COLO668 (cell line): ENCODE measurements around the gene IFT81.
"Not testable (repeated sequence)": the region's sequence is repeated elsewhere in the genome, so short reads cannot be mapped to it uniquely, and the experiment has no call there.

Experiments
- DNase-seq: peaks from one replicate; lab custom pipeline; 2025; ENCODE audit not compliant: unreplicated experiment; lab: John Stamatoyannopoulos, UW

Gene IFT81

DNA sequence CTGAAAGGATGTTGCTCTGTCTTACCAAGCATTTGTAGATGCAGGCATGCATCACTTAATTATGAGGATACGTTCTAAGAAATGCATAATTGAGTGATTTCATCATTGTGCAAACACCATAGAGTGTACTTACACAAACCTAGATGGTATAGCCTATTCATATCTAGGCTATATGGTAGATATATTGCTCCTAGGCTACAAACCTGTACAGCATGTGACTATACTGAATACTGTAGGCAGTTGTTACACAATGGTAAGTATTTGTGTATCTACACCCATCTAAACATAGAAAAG is 75.9 kb downstream of the IFT81 start:
- DNase-seq = no peak

GRCh38 chr12:110201995-110202394 is 77.8 kb downstream of the IFT81 start:
- DNase-seq = no peak

DNA sequence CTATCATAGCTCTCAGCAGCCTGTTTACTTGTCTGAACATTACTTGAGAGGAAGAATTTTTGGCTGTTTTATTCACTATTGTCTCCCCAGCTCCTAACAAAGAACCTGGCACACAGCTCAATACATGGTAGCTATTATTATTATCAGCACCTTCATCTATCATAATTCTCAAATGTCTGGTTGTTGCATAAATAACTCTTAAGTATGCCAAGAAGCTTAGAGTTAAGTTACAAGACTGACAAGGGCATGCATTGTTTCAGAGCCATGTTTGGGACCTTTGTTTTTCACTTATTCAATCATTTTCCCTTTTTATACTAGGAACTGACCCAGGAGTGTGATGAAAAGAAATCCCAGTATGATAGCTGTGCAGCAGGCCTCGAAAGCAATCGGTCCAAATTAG is 79.4 kb downstream of the IFT81 start:
- DNase-seq = no peak

- DNase-seq = no peak
Measured at GRCh38 chr12:110205931-110206330, 81.8 kb downstream of the IFT81 start.

GRCh38 chr12:110211639-110212536 is 87.7 kb downstream of the IFT81 start:
- DNase-seq = not testable (repeated sequence)

GRCh38 chr12:110217996-110218674 is 94.0 kb downstream of the IFT81 start:
- no peak for DNase-seq

DNA sequence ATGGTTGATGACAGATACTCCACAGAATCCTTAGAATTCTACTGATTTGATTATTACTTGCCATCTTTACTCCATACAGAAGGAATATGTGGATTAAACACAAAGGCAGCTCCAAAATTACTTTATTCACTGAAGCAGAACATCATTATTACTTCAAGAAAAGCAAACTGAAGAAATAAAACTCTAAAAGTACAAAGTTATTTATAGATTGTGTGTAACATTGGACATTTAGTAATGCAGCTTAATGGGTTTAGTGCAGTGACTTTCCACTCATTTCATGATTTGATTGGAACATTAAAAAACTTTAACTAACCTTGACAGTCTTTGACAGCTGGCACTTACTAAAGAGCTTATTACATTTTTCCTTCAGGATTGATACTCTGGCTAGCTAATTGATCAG is 97.9 kb downstream of the IFT81 start:
- no peak for DNase-seq

- no peak for DNase-seq
Measured at GRCh38 chr12:110222433-110222832, 98.3 kb downstream of the IFT81 start.

DNA sequence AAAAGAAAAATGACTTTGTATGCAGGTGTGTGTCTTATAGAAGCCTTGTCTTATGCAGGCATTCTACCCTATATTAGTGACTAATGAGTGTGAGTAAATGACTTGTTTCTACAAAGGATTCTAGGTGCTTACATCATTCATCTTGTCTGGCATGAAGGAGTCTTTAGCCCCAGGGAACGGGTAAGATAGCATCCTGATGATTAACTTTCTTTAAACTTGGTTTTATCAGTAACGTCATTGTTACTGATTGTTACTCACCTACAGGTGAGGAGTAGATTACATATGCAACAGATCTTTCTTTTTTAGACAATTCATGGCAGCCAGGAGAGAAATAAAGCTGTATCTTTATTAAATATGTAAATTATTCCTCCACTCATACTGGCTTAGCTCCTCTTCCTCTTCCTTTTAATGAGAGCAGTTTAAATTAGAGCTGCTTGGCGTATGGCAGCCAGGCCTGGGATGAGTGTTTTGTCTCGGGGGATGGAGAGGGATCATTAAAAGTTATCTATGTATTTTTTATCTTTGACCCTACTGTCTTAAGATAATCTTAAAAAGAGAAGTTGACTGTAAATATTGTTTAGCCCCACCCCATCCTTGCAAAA is 99.7 kb downstream of the IFT81 start:
- no peak for DNase-seq

- no peak for DNase-seq
Measured at GRCh38 chr12:110224379-110225304, 100.5 kb downstream of the IFT81 start.

GRCh38 chr12:110227138-110227537 is 103.0 kb downstream of the IFT81 start:
- no peak for DNase-seq

GRCh38 chr12:110228348-110228747 is 104.2 kb downstream of the IFT81 start:
- DNase-seq = not testable (repeated sequence)

DNA sequence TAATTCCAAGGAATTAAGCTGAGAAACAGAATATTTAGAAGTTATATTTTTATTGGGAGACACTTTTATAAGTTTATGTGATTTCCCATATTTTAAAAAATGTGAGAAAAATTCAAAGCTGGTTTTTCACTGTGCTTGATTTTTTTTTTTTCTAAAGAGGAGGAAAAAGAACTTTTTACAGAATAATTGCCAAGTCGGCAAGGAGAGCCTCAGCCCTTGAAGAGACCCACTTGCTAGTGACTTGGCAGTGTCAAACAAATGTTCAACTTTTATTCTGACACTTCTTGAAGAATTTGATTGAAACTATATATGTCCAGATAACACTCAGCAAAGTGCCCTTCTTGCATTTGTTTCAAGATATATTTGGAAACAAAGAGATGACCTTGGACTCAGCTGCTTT is 104.6 kb downstream of the IFT81 start:
- no peak for DNase-seq

DNA sequence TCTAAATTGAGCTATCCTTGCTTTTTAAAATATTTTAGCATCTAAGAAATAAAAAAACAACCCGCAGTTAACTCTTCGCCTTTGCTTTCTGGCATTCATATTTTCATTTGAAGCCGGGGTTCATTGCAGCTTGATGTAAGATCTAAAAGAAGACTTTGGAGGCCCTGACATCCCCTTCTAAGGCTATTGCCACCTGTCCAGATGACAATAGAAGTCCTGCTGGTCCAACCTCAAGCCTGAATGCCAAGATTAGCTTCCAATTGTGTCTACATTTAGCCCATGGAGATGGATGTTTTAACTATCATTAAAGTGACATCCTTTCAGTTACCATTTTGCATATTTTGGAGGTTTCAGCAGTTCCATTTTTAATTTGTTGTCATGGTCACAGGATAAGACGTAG is 105.3 kb downstream of the IFT81 start:
- DNase-seq = no peak

DNA sequence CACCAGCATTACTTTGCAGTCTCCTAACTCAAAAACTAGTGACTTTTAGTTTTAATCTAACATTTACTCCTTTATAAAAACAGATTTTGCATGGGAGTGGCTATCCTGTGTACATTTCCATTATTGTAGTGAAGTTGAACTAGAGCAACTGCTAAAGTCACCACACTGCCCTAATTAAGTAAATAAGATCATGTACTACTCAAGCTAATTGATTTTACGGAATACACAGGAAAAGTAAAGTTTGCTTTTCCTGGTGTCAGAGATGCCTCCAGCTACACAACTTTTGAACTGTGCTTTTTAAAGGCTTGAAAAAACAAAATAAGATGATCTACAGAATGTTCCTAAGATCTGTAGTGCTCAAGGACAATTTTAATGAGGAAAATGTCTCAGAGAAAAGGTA is 106.5 kb downstream of the IFT81 start:
- DNase-seq = no peak

GRCh38 chr12:110233212-110233903 is 109.2 kb downstream of the IFT81 start:
- DNase-seq = no peak

- no peak for DNase-seq
Measured at GRCh38 chr12:110234331-110234751, 110.2 kb downstream of the IFT81 start.

GRCh38 chr12:110234755-110235154 is 110.6 kb downstream of the IFT81 start:
- no peak for DNase-seq

- DNase-seq = no peak
Measured at GRCh38 chr12:110235383-110235782, 111.2 kb downstream of the IFT81 start.

DNA sequence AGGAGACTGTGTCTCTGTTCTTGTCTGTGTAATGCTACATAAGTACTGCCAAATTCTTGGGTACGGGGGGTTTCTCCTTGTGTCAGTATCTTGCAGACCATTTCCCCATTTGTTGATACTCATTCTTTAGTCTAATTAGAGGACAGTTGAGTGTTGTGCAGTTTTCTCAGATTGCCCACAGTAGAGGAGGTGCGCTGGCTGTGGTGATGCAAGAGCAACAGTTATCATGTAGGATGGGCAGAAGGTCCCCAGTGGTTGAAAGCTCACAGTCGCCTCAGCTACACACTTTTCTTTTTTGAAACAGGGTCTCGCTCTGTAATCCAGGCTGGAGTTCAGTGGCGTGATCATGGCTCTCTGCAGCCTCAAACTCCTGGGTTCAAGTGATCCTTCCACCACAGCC is 119.1 kb downstream of the IFT81 start:
- DNase-seq = no peak
